GM12865 (cell line): Measurements from ENCODE around the gene RAB11B.
"Not testable (repeated sequence)": the region's sequence is repeated elsewhere in the genome, so short reads cannot be mapped to it uniquely, and the experiment has no call there.

Source experiments
- DNase-seq: peaks from one replicate; pipeline ENCODE4 v3.0.0; 2010; ENCODE audit warnings: low read depth
- H3K4me3 ChIP-seq: 2 replicates; pipeline ENCODE4 v1.5.1; 2011; ENCODE audit warnings: mild to moderate bottlenecking, low read depth, low read length, control low read depth
- CTCF ChIP-seq: IDR thresholded peaks from 2 replicates; pipeline ENCODE4 v1.5.1; 2011; ENCODE audit warnings: low read length, control low read depth, low read depth, inconsistent platforms; ENCODE audit not compliant: insufficient read depth; ENCODE audit errors: missing control alignments

Gene RAB11B

GRCh38 chr19:8403098-8403819 is 13.1 kb downstream of the RAB11B start:
- no peak for TF ChIP-seq CTCF
- no peak overlapping the region for H3K4me3 ChIP-seq
- DNase-seq, result no peak

GRCh38 chr19:8403820-8404109 is 13.6 kb downstream of the RAB11B start:
- no peak for DNase-seq
- no peak overlapping the region for H3K4me3 ChIP-seq
- no peak for TF ChIP-seq CTCF

DNA sequence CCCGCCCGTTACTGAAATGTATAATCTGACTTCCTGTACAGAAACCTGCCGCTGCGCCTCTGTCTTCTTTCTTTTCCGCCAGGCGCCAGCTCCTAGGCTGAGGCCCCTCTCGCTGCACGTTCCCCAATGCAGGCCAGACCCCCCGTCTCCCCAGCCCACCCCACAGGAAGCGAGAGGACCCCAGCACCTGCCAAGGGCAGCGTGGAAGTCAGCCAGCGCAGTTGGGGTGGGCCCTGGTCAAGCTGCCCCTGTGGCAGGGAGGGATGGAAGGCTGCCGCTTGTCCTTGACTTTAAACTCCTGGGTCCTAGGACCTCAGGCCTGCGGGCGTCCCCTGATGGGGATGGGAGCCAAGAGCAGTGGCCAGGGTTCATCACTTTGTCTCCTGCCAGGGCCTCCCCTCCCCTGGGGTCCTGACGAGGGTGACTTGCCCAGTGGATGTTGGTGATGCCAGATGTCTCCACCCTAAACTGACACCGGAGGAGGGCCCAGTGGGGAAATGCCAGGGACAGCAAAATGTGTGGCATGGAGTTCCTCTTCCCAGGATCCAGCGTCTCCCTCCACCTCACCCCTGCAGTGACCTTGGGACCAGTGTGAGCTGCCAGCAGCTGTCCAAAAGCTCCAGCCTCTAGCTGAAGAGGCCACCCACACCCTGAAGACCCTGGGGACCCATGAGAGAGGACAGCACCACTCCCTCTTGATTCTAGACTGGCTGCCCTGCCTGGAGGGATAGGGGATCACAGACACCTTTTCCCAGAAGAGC is 14.4 kb downstream of the RAB11B start:
- TF ChIP-seq CTCF, result no peak
- DNase-seq, result no peak
- no peak overlapping the region for H3K4me3 ChIP-seq

DNA sequence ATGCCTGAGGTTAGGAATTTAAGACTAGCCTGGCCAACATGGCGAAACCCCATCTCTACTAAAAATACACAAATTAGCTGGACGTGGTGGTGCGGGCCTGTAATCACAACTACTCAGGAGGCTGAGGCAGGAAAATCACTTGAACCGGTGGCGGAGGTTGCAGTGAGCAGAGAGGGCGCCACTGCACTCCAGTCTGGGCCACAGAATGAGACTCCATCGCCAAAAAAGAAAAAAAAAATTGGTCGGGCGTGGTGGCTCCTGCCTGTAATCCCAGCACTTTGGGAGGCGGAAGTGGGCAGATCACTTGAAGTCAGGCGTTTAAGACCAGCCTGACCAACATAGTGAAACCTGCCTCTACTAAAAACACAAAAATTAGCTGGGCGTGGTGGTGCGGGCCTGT is 20.6 kb downstream of the RAB11B start:
- not testable (repeated sequence) for DNase-seq

DNA sequence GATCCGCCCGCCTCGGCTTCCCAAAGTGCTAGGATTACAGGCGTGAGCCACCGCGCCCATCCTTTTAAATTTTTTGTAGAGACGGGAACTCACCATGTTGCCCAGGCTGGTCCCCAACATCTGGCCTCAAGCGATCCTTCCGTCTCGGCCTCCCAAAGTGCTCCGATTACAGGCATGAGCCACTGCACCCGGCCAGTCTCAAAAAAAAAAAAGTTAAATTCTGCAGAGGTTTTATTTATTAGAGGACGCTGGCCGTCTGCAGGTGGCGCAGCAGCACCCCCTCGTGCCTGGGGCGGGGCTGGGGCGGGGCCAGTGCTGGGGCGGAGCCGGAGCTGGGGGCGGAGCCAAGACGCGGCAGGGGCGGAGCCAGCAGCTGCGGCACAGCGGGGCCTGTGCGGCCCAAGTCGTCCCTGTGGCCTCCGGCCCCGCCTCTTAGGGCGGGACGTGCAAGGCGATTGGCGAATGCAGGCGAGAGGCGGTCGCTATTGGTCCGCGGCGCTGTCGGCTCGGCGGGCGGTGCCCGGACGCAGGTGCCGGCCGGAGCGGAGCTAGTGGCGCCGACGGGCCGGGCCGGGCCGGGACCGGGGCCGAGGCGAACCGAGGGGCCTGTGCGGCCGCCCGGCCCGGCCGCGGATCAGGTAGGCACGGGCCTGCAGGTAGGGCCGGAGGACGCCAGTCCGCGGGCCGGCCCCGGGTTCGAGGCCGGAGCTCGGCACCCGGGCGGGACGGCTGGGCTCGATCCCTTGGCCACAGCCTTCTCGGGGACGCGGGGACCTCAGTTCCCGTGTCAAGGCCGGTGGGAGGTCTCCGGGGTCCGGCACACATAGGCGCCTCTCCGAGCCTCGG is 22.8 kb downstream of the RAB11B start, which contains the start of gene MARCHF2:
Gene MARCHF2, plus strand, starts transcription at position 523 of the 846 bp plus-strand sequence. CDS start 8,536 bp downstream, outside the sequence.
- peak within 1 kb of the TSS; percentile 84 for H3K4me3 ChIP-seq
- TF ChIP-seq CTCF, result peak; percentile 63
- peak; percentile 99 for DNase-seq

More for the DNA sequence above, 20.6 kb downstream of the RAB11B start:
- not testable (repeated sequence) for H3K4me3 ChIP-seq

- DNase-seq, result no peak
- peak overlapping the region; percentile 84 for H3K4me3 ChIP-seq
- no peak for TF ChIP-seq CTCF
Observed at GRCh38 chr19:8413629-8413995, 23.5 kb downstream of the RAB11B start.

GRCh38 chr19:8416796-8417195 is 26.6 kb downstream of the RAB11B start:
- TF ChIP-seq CTCF, result no peak

More at GRCh38 chr19:8416796-8417195, 26.6 kb downstream of the RAB11B start:
- DNase-seq, result no peak
- H3K4me3 ChIP-seq, result no peak overlapping the region
